GM12891 (cell line): ENCODE measurements around the gene CTNNA3.
"Not testable (repeated sequence)": the region's sequence is repeated elsewhere in the genome, so short reads cannot be mapped to it uniquely, and the experiment has no call there.

Experiments
- DNase-seq: peaks from one replicate; pipeline ENCODE4 v3.0.0; 2011; ENCODE audit warnings: low spot score; ENCODE audit not compliant: insufficient read length
- FAIRE-seq: peaks from 2 replicates; lab custom pipeline; 2011; peaks lifted over from hg19 to GRCh38; lab: Jason Lieb, UNC
- PAX5 ChIP-seq: IDR thresholded peaks from 2 replicates; pipeline ENCODE4 v1.6.1; 2011; ENCODE audit warnings: low read length, moderate library complexity, mild to moderate bottlenecking; ENCODE audit not compliant: insufficient read depth, severe bottlenecking
- POLR2A ChIP-seq: IDR thresholded peaks from 2 replicates; pipeline ENCODE4 v1.6.1; 2011; ENCODE audit warnings: low read depth, low read length, control low read depth
- POLR2AphosphoS5 ChIP-seq: IDR thresholded peaks from 2 replicates; pipeline ENCODE4 v1.6.1; 2011; ENCODE audit warnings: low read depth, low read length, control low read depth
- POU2F2 ChIP-seq: IDR thresholded peaks from 2 replicates; pipeline ENCODE4 v1.6.1; 2011; ENCODE audit warnings: low read depth, mild to moderate bottlenecking, control low read depth, low read length, moderate library complexity
- SPI1 ChIP-seq: IDR thresholded peaks from 2 replicates; pipeline ENCODE4 v1.6.1; 2011; ENCODE audit warnings: low read depth, low read length, control low read depth
- TAF1 ChIP-seq: IDR thresholded peaks from 2 replicates; pipeline ENCODE4 v1.6.1; 2011; ENCODE audit warnings: low read depth, low read length, control low read depth

Gene CTNNA3

GRCh38 chr10:67242528-67242927 lies 453.5 kb downstream of the CTNNA3 start:
- no peak for TF ChIP-seq TAF1
- no peak for TF ChIP-seq PAX5
- TF ChIP-seq POLR2AphosphoS5: no peak
- no peak for TF ChIP-seq SPI1
- TF ChIP-seq POU2F2: no peak
- no peak for TF ChIP-seq POLR2A
- no peak for DNase-seq
- FAIRE-seq: no peak

- FAIRE-seq: no peak
- TF ChIP-seq POLR2AphosphoS5 (no peak), PAX5 (no peak)
Measured at GRCh38 chr10:67241451-67241850, 454.5 kb downstream of the CTNNA3 start.

GRCh38 chr10:67239864-67240497 lies 456.0 kb downstream of the CTNNA3 start:
- no peak for DNase-seq
- FAIRE-seq: no peak
- no peak for TF ChIP-seq PAX5
- no peak for TF ChIP-seq POLR2A
- TF ChIP-seq POU2F2: no peak
- no peak for TF ChIP-seq SPI1
- no peak for TF ChIP-seq POLR2AphosphoS5
- no peak for TF ChIP-seq TAF1

More at GRCh38 chr10:67241451-67241850, 454.5 kb downstream of the CTNNA3 start:
- no peak for DNase-seq

- DNase-seq, FAIRE-seq: not testable (repeated sequence)
Measured at GRCh38 chr10:67230680-67231500, 465.1 kb downstream of the CTNNA3 start.

- DNase-seq: no peak
- TF ChIP-seq POLR2AphosphoS5 (no peak), TAF1 (no peak), SPI1 (no peak), PAX5 (no peak), POLR2A (no peak), POU2F2 (no peak)
- no peak for FAIRE-seq
Measured at GRCh38 chr10:67225226-67225625, 470.8 kb downstream of the CTNNA3 start.

- FAIRE-seq: no peak
- no peak for TF ChIP-seq PAX5
- TF ChIP-seq SPI1: no peak
- TF ChIP-seq TAF1: no peak
- no peak for TF ChIP-seq POLR2A
- TF ChIP-seq POLR2AphosphoS5: no peak
- no peak for TF ChIP-seq POU2F2
- DNase-seq: no peak
Measured at GRCh38 chr10:67224553-67224952, 471.4 kb downstream of the CTNNA3 start.

- FAIRE-seq (no peak), DNase-seq (no peak)
- no peak for TF ChIP-seq POLR2A
- TF ChIP-seq TAF1: no peak
- no peak for TF ChIP-seq SPI1
- TF ChIP-seq POU2F2: no peak
Measured at GRCh38 chr10:67222934-67223333, 473.1 kb downstream of the CTNNA3 start.

GRCh38 chr10:67221939-67222494 lies 474.0 kb downstream of the CTNNA3 start:
- FAIRE-seq: no peak
- no peak for DNase-seq
- TF ChIP-seq POLR2AphosphoS5 (no peak), POLR2A (no peak), SPI1 (no peak), TAF1 (no peak), POU2F2 (no peak), PAX5 (no peak)

- DNase-seq (no peak), FAIRE-seq (no peak)
- TF ChIP-seq PAX5 (no peak), POU2F2 (no peak), SPI1 (no peak)
Measured at GRCh38 chr10:67211680-67212079, 484.3 kb downstream of the CTNNA3 start.

- FAIRE-seq, DNase-seq: not testable (repeated sequence)
Measured at GRCh38 chr10:67207923-67208322, 488.1 kb downstream of the CTNNA3 start.
